ENCODE measurements around the gene CACNA1D.

DNA sequence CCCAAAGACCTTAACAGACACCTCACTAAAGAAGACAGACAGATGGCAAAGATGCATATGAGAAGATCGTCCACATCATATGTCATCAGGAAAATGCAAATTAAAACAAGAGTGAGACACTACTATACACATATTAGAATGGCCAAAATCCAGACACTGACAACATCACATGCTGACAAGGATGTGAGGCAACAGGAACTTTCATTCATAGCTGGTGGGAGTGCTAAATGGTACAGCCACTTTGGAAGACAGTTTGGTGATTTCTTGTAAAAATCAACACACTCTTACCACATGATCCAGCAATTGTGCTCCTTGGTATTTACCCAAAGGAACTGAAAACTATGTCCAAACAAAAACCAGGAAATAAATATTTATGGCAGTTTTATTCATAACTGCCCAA is 334.2 kb downstream of the CACNA1D start:
- TF ChIP-seq FOXK2 (IDR thresholded peaks at IDR 0.05) (no peak), SUZ12 (IDR thresholded peaks at IDR 0.05) (no peak), ARNT (IDR thresholded peaks at IDR 0.05) (no peak), SP1 (IDR thresholded peaks at IDR 0.05) (no peak), L3MBTL2 (conservative IDR thresholded peaks at IDR 0.05) (no peak), HDGF (IDR thresholded peaks at IDR 0.05; ENCODE audit: borderline replicate concordance) (no peak), ZNF384 (IDR thresholded peaks at IDR 0.05) (no peak), CTBP1 (IDR thresholded peaks at IDR 0.05; ENCODE audit: borderline replicate concordance) (no peak), TARDBP (IDR thresholded peaks at IDR 0.05) (no peak), ELF4 (IDR thresholded peaks at IDR 0.05) (no peak), FOXA1 (IDR thresholded peaks at IDR 0.05) (no peak), BHLHE40 (IDR thresholded peaks at IDR 0.05; ENCODE audit: borderline replicate concordance) (no peak)
- TF ChIP-seq, protein P1, sequence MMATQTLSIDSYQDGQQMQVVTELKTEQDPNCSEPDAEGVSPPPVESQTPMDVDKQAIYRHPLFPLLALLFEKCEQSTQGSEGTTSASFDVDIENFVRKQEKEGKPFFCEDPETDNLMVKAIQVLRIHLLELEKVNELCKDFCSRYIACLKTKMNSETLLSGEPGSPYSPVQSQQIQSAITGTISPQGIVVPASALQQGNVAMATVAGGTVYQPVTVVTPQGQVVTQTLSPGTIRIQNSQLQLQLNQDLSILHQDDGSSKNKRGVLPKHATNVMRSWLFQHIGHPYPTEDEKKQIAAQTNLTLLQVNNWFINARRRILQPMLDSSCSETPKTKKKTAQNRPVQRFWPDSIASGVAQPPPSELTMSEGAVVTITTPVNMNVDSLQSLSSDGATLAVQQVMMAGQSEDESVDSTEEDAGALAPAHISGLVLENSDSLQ (IDR thresholded peaks at IDR 0.05), result no peak

Data from HEK293T (cell line).